Activated CD8-positive, alpha-beta T cell treated with anti-CD3 and anti-CD28 coated beads for 36 hours (primary cell): Measurements from ENCODE around the gene AHCYL2. TPM values are rescaled to one million over a fixed set of nuclear protein-coding genes. Genes with fewer than 3 reads are reported as not detected.
"Not testable (repeated sequence)": the region's sequence is repeated elsewhere in the genome, so short reads cannot be mapped to it uniquely, and the experiment has no call there.

Experiments
- ATAC-seq: fragments of 200-7000 bp; cut with Tn5 transposase; one replicate; pipeline ENCODE4 v1.10.0; 2021; ENCODE audit warnings: mild to moderate bottlenecking, moderate library complexity
- CTCF ChIA-PET: fragments of 350-600 bp; sonication (Branson Sonifier 250); formaldehyde crosslinking; loops from one replicate; lab custom pipeline; 2021; ENCODE audit warnings: antibody characterized with exemption; lab: Charles Lee
- POLR2A ChIA-PET: fragments of 350-600 bp; sonication (Branson Sonifier 250); formaldehyde crosslinking; loops from one replicate; lab custom pipeline; 2021; ENCODE audit warnings: antibody characterized with exemption; lab: Charles Lee
- DNase-seq: peaks from one replicate; pipeline ENCODE4 v3.0.0-alpha.2; 2020
- H3K27ac Mint-ChIP-seq: one replicate; pipeline ENCODE4 v1.8.0; 2021; ENCODE audit warnings: mild to moderate bottlenecking, mixed read lengths
- H3K27me3 Mint-ChIP-seq: one replicate; pipeline ENCODE4 v1.8.0; 2021; ENCODE audit warnings: mixed read lengths
- H3K36me3 Mint-ChIP-seq: one replicate; pipeline ENCODE4 v1.8.0; 2021; ENCODE audit warnings: low read depth, mixed read lengths
- H3K4me1 Mint-ChIP-seq: one replicate; pipeline ENCODE4 v1.8.0; 2021; ENCODE audit warnings: low read depth, mixed read lengths
- H3K4me3 Mint-ChIP-seq: one replicate; pipeline ENCODE4 v1.8.0; 2021; ENCODE audit warnings: mild to moderate bottlenecking, moderate library complexity, mixed read lengths
- H3K9me3 Mint-ChIP-seq: one replicate; pipeline ENCODE4 v1.8.0; 2021; ENCODE audit warnings: mixed read lengths
- CTCF ChIP-seq: fragments of 200-600 bp; IDR thresholded peaks from one replicate; pipeline ENCODE4 v1.8.0; 2022; ENCODE audit warnings: antibody characterized with exemption, mild to moderate bottlenecking
- intact Hi-C: fragments of 100-400 bp; cut with micrococcal nuclease; formaldehyde crosslinking; loops from one replicate; pipeline ENCODE4 v1.10.0; 2022
- total RNA-seq, 2 experiments: library from RNA; stranded (reverse); gene quantifications; one replicate each; pipeline ENCODE4 v1.2.3, GENCODE V29; 2021

AHCYL2 gene
- total RNA-seq, 2 experiments from 2014 or later, result 8.1 to 9.6 TPM

GRCh38 chr7:129212596-129212995 lies 12.2 kb upstream of the AHCYL2 start:
- DNase-seq (no peak), ATAC-seq (no peak)
- POLR2A ChIA-PET, result no interaction called here
- CTCF ChIA-PET, result interaction anchor here (1.3 to 9.0 kb wide), 4 partner anchors 9 to 121 kb away, joined by 3 to 198 read pairs (median 5); no protein-coding TSS in a partner anchor
- Mint-ChIP-seq H3K27ac (no peak overlapping the region), H3K27me3 (peaks cover 1% of the 10 kb centered on the region), H3K4me1 (no peaks in the 10 kb centered on the region), H3K36me3 (no peaks in the 10 kb centered on the region), H3K9me3 (no peaks in the 10 kb centered on the region), H3K4me3 (no peak overlapping the region)
- intact Hi-C loops, result no loop called here
- TF ChIP-seq CTCF, result no peak

- no peak for TF ChIP-seq CTCF
- H3K4me1 Mint-ChIP-seq, result no peaks in the 10 kb centered on the region
- H3K36me3 Mint-ChIP-seq, result no peaks in the 10 kb centered on the region
- H3K9me3 Mint-ChIP-seq, result no peaks in the 10 kb centered on the region
- H3K4me3 Mint-ChIP-seq, result no peak overlapping the region
- POLR2A ChIA-PET, result no interaction called here
- CTCF ChIA-PET, result interaction anchor here (1.0 to 9.0 kb wide), 7 partner anchors 49 to 163 kb away, joined by 3 to 198 read pairs (median 5); no protein-coding TSS in a partner anchor
- no peak for ATAC-seq
- H3K27ac Mint-ChIP-seq, result no peak overlapping the region
- DNase-seq, result peak; percentile 44
- intact Hi-C loops, result no loop called here
- H3K27me3 Mint-ChIP-seq, result peaks cover 4% of the 10 kb centered on the region
Observed at GRCh38 chr7:129213828-129214227, 11.0 kb upstream of the AHCYL2 start.

GRCh38 chr7:129215691-129216090 lies 9.1 kb upstream of the AHCYL2 start:
- H3K9me3 Mint-ChIP-seq, H3K36me3 Mint-ChIP-seq, ATAC-seq, H3K4me1 Mint-ChIP-seq, intact Hi-C loops, H3K4me3 Mint-ChIP-seq, CTCF ChIA-PET, H3K27me3 Mint-ChIP-seq, H3K27ac Mint-ChIP-seq, DNase-seq, POLR2A ChIA-PET: not testable (repeated sequence)

- H3K4me1 Mint-ChIP-seq, H3K4me3 Mint-ChIP-seq, DNase-seq, ATAC-seq, intact Hi-C loops, H3K27me3 Mint-ChIP-seq, H3K27ac Mint-ChIP-seq, H3K36me3 Mint-ChIP-seq, POLR2A ChIA-PET, H3K9me3 Mint-ChIP-seq: not testable (repeated sequence)
- CTCF ChIA-PET, result interaction anchor here (3.1 to 3.5 kb wide), 2 partner anchors 53 to 81 kb away, joined by 25 to 101 read pairs; no protein-coding TSS in a partner anchor
Observed at GRCh38 chr7:129216101-129216715, 8.6 kb upstream of the AHCYL2 start.

- CTCF ChIA-PET, result interaction anchor here (1.0 to 15.1 kb wide), 17 partner anchors 8 to 246 kb away, joined by 3 to 320 read pairs (median 18); no protein-coding TSS in a partner anchor
- H3K9me3 Mint-ChIP-seq, H3K27me3 Mint-ChIP-seq, H3K27ac Mint-ChIP-seq, ATAC-seq, H3K36me3 Mint-ChIP-seq, POLR2A ChIA-PET, DNase-seq, intact Hi-C loops, H3K4me1 Mint-ChIP-seq, H3K4me3 Mint-ChIP-seq: not testable (repeated sequence)
Observed at GRCh38 chr7:129216821-129217416, 7.9 kb upstream of the AHCYL2 start.

- intact Hi-C loops, result loop anchor here (1.0 kb wide), 2 partner anchors 53 to 80 kb away; no protein-coding TSS in a partner anchor
- Mint-ChIP-seq H3K27me3 (peaks cover 4% of the 10 kb centered on the region), H3K4me3 (no peak overlapping the region), H3K27ac (no peak overlapping the region), H3K36me3 (no peaks in the 10 kb centered on the region), H3K4me1 (peaks cover 7% of the 10 kb centered on the region), H3K9me3 (no peaks in the 10 kb centered on the region)
- ChIA-PET POLR2A (interaction anchor here (0.7 to 1.6 kb wide), 7 partner anchors 10 to 124 kb away, joined by 3 to 6 read pairs (median 3); no protein-coding TSS in a partner anchor), CTCF (interaction anchor here (0.6 to 15.1 kb wide), 65 partner anchors 9 to 606 kb away, joined by 3 to 320 read pairs (median 8); partner anchors contain the start of genes ATP6V1F and STRIP2)
- ATAC-seq (peak; percentile 91), DNase-seq (peak; percentile 90)
- peak; percentile 94 for TF ChIP-seq CTCF
Observed at GRCh38 chr7:129218514-129219062, 6.2 kb upstream of the AHCYL2 start.

- POLR2A ChIA-PET, result interaction anchor here (0.7 to 1.6 kb wide), 6 partner anchors 10 to 124 kb away, joined by 3 to 6 read pairs (median 4); no protein-coding TSS in a partner anchor
- ATAC-seq, H3K27ac Mint-ChIP-seq, intact Hi-C loops, H3K9me3 Mint-ChIP-seq, H3K4me3 Mint-ChIP-seq, H3K27me3 Mint-ChIP-seq, H3K4me1 Mint-ChIP-seq, DNase-seq, H3K36me3 Mint-ChIP-seq: not testable (repeated sequence)
- CTCF ChIA-PET, result interaction anchor here (0.6 to 15.1 kb wide), 50 partner anchors 8 to 356 kb away, joined by 3 to 320 read pairs (median 10); partner anchors contain the start of genes ATP6V1F and STRIP2
Observed at GRCh38 chr7:129219166-129219565, 5.7 kb upstream of the AHCYL2 start.
